HG03135 (cell line): ENCODE measurements around the gene SIPA1L3.
A peak's percentile ranks its signal among the peaks of the same experiment; 100 is the strongest.
"Not testable (repeated sequence)": the region's sequence is repeated elsewhere in the genome, so short reads cannot be mapped to it uniquely, and the experiment has no call there.

ENCODE experiments used
- ATAC-seq: cut with Tn5 transposase; IDR thresholded peaks from one replicate; pipeline ENCODE4 v1.9.1; 2021; ENCODE audit warnings: mild to moderate bottlenecking, moderate library complexity; ENCODE audit not compliant: unreplicated experiment

The SIPA1L3 gene

DNA sequence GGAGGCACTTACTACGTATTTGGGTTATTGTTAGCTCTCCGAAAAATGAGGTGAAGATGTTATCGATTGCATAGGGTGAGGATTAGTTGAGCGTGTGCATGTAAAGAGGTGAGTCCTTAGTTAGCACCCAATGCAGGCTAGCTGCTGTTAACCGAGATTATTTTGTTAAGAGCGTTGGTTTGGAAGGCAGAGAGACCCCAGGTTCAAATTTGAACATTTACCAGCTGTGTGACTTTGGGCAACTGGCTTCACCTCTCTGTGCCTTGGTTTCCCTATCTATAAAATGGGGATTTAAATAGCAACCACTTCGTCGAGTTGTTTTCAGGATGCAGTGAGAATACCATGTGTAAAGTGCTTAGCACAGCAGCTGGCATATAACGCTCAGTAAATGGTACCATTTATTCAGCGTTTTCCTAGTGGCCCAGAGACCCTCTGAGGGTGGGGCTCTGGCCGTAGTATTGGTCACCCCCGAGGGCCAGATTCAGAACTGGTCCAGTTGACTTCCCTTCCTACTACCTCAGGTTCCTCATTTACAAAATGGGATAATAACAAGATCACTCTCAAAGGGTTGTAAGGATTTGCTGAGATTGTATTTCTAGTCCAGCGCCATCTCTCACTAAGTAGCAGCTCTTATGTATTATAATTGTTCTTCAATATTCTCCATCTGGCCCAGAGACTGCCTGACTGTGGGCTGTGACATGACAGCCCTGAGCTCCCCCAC lies 887 bp downstream of the SIPA1L3 start:
- ATAC-seq, result no peak

DNA sequence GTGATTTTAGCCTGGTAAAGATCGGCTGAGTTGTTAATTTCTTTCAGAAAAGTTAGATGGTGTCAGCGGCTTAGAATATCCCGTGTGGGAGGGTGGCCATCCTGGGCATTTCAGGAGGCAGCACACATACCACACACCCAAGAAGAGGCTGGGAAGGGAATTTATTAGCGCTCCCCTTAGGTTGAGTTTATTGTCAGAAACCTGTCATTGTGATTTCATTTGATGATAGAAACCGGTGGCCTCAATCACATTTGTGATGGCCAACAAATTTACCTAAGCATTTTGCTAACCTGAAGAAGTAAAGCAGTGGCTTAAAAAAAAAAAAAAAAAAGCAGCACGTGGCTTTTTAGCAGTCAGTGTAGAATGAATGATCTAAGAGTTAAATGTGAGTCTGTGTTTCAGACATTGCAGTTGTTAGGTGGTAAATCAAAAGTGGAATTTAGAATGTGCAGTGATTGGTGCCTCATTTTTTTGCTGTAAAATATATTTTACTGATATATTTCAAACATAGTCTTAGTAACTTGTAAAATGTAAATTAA lies 2.7 kb downstream of the SIPA1L3 start:
- ATAC-seq, result no peak

DNA sequence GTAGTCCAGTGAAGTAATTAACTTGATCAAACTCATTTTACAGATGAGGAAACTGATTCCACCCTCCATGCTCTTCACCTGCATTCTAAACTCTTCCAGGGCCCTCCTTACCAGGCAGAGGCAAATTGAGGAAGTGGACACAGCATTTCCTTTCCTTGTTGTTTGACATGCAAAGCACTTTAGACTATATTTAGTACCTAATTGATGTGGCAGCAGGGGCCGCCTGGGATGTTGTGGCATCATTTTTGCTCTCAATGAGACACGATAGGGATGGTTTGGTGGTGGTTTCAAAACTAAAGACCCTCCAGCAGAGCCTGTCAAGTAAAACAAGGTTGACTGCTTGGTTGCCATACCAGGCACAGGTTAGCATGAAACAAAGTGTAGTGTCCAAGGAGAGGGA lies 7.9 kb downstream of the SIPA1L3 start:
- peak; percentile 47 for ATAC-seq

DNA sequence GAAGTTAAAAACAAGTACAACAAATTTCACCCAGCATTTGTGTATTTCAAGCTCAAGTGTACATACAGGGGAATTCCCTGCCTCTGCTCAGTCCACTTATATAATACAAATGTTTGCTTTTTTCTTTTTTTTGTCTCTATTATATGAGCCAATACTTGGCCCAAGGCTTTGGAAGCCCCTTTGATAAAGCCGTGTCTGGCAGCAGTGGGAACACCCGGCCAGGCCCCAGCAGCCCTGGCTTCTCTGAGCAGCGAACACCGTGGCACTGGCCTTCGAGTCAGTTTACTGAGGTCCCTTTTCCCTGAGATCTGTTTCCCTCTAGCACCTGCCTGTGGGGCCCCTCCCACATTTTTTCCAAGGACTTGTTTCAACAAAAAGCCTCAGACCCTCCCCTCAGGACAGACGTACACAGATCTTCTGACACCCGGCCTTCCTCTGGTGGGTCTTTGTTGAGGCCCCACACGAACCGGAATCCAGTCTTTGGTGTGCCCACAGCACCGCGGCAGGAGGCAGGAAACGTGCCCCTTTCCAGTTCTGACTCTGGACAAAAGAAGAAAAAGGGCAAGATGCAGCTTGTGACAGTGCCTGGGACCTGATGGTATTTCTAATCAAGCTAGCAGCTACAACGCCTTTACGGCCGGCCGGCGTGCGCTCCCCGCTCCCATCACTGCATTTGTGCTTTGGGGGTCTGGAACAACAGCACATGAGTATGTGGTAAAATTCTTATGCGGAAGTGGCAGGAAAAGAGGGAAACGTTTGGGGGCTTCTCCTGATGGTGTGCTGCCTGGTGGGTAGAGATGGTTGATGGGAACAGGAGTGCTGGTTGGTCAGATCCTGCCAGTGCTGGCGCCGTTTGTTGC lies 13.8 kb downstream of the SIPA1L3 start:
- ATAC-seq, result no peak

DNA sequence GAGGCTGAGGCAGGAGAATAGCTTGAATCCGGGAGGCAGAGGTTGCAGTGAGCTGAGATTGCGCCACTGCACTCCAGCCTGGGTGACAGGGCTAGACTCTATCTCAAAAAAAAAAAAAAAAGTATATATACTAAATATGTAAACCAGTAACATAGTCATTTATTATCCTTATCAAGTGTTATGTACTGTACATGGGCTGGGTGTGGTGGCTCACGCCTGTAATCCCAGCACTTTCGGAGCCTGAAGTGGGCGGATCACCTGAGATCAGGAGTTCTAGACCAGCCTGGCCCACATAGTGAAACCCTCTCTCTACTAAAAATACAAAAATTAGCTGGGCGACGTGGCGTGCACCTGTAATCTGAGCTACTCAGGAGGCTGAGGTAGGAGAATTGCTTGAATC lies 17.6 kb downstream of the SIPA1L3 start:
- not testable (repeated sequence) for ATAC-seq

DNA sequence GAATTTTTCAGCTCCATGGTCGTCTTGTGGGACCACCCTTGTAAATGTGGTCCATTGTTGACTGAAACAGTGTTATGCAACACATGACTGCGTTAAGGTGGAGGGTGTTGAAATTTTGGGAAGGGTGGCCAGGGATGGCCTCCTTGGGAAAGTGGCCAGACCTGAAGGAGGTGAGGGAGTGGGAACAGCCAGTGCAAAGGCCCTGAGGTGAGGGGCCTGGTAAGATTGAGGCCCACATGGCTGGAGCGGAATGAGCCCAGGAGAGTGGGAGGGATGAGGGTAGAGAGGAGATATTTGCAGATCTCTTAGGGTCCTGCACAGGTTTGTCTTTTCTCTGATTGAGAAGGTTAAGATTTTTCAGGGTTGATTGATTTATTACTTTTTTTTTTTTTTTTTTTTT lies 18.2 kb downstream of the SIPA1L3 start:
- ATAC-seq, result no peak

DNA sequence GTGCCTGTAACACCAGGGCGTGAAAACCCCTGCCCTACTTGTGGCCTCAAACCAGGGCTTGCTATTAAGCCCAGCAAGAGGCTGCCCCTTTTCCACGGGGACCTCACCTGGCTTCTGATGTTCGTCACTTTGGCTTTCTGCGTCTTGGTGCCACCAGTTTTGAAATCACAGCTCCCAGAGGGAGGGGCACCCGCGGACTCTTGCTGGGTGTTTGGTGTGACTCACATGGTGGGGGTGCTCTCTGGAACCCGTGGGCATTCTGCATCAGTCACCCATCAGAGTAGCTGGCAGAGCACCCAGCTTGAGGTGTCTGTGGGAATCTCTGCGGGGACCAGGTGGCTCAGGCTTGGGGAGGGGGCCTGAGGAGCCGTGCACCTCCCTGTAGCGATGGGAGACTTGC lies 19.2 kb downstream of the SIPA1L3 start:
- no peak for ATAC-seq

DNA sequence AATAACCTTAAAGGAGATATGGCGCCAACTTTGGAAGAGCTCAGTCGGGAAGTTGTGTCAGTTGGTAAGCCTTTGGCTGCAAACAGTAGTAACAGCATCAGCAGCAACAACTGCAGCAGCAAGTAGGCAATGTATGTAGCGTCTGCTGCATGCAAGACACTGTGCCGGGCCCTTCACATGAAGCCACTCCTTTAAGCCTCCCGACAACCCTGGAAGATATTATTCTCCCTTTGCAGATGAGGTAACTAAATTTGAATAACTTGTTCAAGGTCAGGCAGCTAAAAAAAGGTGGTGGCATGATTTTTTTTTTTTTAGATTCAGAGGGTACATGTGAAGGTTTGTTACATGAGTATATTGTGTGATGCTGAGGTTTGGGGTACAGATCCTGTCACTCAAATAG lies 19.7 kb downstream of the SIPA1L3 start:
- ATAC-seq, result no peak

DNA sequence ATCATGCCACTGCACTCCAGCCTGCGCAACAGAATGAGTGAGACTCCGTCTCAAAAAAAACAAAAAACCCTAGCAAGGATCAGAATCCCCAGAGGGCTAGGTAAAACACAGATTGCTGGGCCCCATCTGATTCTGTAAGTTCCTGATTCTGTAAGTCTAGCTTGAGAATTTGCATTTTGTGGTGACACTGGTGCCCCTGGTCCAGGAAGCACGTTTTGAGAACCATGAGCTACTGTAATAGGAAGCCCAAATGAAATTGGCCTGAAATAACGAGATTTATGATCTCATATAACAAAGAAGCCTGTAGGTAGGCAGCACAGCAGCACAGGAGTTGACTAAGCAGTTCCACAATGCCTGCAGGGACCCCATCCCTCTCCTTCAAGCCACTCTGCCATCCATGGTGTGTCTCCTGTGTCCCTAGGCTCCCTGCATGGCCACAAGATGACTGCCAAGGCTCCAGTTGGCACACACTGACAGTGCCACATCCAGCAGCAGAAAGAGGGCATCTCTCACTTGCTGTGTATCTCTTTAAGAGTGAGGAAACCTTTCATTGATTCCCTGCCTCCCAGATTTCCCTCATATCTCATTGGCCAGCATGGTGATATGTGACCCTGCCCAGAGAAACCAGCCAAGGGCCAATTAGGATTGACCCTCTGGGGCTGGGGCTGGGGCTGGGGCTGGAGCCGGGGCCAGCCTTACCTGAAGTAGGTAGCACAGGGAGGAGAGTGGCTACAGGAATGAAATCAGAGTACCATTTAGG lies 21.7 kb downstream of the SIPA1L3 start:
- ATAC-seq, result peak; percentile 52

DNA sequence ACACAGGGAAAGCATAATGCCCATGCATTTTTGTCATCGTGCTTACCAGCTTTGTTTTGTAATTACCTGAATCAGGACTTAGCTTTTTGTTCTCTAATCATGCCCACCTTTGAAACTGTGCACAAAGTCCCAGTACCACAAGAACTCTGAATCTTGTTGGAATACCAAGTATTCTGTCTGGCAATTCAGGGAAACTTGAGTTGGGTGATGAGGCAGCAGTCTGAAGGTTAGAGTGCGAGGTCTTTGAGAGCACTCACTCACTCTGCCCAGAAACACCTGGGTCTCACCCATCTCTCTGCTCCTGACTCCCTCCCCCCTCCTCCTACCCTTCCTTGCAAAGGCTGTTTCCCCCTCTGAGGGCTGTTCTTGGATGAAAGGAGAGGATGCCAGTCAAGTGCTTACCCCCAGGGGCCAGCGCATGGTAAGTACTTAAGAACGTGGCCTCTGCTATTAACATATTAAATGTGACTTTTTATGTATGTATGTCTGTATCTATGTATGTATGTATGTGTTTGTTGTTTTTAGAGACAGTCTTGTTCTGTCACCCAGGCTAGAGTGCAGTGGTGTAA lies 22.4 kb downstream of the SIPA1L3 start:
- ATAC-seq, result no peak

DNA sequence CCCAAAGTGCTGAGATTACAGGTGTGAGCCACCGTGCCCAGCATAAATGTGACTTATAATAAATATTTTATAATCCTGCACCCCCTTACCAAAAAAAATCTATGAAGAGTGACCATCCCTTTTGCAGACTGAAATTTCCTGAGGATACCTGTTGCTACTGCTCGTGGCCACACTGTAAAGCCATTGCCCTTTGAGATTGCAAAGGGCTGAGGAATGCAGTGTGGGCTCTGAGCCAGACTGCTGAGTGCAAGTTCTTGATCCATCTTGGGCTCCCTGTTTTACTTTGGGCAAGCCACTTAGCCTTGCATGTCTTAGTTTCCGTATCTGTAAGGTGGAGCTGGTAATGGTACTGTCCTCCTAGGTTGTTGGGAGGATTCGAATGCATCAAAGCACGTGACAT lies 23.4 kb downstream of the SIPA1L3 start:
- no peak for ATAC-seq

DNA sequence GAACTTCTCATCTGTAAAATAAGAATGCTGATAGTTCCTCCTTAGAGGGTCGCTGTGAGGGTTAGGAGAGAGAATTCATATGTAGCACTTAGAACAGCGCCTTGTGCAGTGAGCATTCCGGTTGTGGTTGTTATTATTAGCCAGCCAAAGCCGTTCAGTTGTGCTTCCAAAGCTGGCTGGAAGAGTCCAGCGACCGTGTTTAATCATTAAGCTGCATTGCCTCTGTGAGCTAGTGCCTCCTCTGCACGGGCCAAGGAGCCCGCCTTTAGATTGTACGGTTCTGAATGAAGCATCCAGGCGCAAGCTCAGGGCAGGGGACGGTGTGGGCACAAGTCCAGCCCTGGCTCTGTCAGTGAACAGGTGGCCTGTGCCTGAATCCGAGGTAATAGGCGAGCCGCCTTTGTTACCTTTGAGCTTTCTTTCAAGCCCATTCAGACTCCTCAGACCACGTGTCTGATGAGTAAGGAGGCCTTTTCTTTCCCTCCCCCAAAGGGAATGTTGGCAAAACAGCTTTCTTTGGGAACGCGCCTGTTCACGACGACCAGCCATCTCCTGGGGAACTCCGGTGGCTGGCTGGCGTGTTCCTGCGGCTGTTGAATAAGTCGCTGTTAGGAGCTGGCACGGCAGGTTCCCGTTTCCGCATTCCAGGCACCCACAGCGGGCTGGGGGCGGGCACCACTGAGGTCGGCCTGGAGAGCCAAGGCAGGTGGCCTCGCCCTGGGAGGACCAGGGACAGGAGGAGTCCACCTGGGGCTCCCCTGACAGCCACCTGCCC lies 25.1 kb downstream of the SIPA1L3 start:
- no peak for ATAC-seq

DNA sequence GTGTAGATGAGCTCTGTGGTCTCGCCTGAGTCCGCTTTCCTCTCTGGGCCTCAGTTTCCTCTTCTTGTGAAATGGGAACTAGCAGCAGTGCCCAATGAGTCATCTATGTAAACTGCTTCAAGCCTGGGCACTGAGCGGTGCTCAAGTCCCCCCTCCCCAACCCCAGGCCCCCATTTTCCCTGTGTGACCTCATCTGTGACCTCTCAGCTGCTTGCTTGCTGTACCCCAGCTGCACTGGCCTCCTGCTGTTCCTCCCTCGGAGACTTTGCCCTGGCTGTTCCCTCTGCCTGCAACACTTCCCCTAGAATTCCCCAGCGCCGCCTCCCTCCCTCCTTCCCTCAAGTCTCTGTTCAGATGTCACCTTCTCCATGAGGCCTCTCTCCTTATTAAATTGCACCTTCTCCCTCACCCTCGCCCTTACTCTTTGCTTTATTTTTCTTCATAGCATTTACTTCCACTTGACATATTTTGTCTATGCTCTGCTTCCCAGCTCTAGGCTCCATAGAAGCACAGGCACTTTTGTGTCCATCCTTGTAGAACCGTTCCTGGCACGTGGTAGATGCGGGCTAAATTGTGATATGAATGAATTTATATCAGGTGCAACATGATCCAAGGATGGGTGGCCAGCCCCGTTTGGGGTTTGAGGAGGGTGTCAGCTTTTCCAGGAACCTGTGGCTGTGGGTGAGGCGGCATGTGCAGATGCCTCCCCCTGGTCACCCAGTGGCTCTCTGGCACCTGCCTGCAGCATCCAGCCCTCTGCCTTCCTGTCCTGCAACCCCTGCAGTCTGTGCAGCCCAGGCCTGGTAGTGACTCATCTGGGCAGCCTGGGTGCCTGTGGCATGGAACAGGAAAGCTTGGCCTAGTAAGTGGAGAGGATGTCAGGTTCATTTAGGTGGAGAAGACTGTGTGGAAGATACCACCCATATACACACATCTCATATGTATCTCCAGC lies 26.3 kb downstream of the SIPA1L3 start:
- no peak for ATAC-seq

DNA sequence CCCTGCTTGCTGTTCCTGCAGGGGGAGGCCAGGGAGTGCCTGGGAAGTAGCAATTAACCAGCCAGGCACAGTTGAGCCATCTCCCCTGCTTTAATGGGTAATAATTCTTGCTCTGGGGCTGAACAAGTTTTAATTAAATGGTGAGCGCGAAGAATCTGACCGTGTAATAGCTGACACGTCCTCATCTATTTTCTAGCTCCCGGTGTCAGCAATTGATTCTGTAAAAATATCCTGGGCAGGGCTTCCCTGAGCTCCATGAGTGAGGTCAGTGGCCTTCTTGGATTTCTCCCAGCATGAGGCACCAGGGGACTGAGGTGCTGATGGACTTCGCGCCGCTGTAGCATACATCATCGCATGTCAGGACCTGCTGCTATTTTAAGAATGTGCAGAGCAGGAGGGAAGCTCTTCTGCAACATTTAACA lies 26.9 kb downstream of the SIPA1L3 start:
- no peak for ATAC-seq

DNA sequence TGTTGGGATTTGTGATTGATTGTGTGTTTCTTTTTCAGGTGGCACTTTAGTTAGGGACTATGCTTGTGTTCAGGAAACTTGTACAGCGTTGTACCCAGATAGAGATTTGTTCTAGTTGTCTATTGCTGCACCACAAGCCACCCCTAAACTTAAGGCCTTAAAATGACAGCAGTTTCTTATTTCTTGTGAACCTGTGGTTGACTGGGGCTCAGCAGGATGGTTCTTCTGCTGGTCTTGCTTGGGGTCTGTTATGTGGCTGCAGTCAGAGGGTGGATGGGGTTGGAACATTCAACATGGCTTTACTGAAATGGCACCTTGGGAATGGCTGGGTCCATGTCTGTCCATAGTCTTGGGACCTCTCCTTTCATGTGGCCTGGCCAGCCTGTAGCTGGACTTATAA lies 28.3 kb downstream of the SIPA1L3 start:
- ATAC-seq, result no peak

DNA sequence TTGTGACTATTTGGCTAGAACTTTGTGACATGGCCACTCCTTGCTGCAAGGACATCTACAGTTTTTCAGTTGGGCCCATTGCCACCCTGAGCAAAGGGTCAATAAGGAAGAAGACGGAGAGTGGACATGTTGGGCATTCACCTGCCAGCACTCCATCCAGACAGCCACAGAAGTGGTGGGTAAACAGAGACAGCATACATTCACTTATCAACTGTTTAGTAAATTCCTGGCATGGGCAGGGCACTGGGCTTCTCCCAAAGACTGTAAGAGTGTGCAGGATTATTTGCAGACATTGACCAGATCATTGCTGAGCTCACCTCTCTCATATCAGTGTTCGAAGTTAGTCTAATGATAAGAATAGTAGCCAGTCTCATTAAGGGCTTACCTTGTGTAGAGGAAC lies 29.2 kb downstream of the SIPA1L3 start:
- no peak for ATAC-seq

DNA sequence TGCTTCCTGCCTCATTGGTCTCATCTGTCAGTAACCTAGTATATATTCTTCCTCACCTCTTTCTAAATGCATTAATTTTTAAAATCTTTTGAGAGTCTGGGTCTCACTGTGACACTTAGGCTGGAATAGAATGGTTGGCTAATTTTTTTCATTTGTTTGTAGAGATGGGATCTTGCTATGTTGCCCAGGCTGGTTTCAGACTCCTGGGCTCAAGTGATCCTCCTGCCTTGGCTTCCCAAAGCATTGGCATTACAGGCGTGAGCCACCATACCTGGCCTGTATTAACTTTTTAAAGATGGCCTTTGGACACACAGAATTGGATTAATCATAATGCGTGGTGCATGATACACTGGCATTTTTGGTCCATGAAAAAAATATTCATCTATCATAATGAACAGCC lies 29.9 kb downstream of the SIPA1L3 start:
- no peak for ATAC-seq

DNA sequence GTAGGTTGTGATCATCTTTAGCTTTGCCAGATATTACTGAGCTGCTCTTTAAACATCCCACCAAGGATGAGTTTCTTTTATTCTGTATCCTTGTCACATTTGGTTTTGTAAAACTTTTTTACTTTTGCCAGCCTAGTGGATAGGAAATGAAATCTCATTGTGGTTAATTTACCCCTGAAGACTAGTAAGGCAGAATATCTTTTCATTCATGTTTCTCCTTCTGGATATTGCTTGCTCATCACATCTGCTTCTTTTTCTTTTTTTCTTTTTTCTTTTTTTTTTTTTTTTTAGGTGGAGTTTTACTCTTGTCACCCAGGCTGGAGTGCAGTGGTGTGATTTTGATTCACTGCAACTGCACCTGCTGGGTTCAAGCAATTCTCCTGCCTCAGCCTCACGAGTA lies 31.3 kb downstream of the SIPA1L3 start:
- no peak for ATAC-seq
